Vagina (tissue), 2 donors: ENCODE data around the gene NKAIN2. TPM values are rescaled to one million over a fixed set of nuclear protein-coding genes. Genes with fewer than 3 reads are reported as not detected.

Experiments
- DNase-seq, 2 donors: peaks; one replicate each; pipeline ENCODE4 v3.0.0-alpha.2; 2017; ENCODE audit errors: extremely low spot score in 2 of 2
- H3K27ac ChIP-seq: fragments of 200-600 bp; sonication (generic); one replicate; pipeline ENCODE4 v1.5.1; 2019
- H3K27me3 ChIP-seq: fragments of 200-600 bp; sonication (generic); one replicate; pipeline ENCODE4 v1.5.1; 2019
- H3K36me3 ChIP-seq, 2 donors: fragments of 200-600 bp; sonication (generic); one replicate each; pipeline ENCODE4 v1.5.1; 2017 to 2019
- H3K4me1 ChIP-seq: fragments of 200-600 bp; sonication (generic); one replicate; pipeline ENCODE4 v1.5.1; 2019
- H3K4me3 ChIP-seq, 2 donors: fragments of 200-600 bp; sonication (generic); 1 replicate in 1 of 2; 2 replicates in 1 of 2; pipeline ENCODE4 v1.5.1; 2016 to 2019
- H3K9me3 ChIP-seq: fragments of 200-600 bp; sonication (generic); one replicate; pipeline ENCODE4 v1.5.1; 2019
- POLR2A ChIP-seq, 2 donors: fragments of 450-650 bp; IDR thresholded peaks; one replicate each; pipeline ENCODE4 v1.6.1; 2017; ENCODE audit warnings: antibody characterized with exemption in 2 of 2, mild to moderate bottlenecking in 2 of 2, moderate library complexity in 2 of 2
- POLR2AphosphoS5 ChIP-seq, 2 donors: sonication (generic); formaldehyde crosslinking; IDR thresholded peaks; one replicate each; pipeline ENCODE4 v1.9.0; 2017; ENCODE audit warnings: antibody characterized with exemption in 2 of 2, mild to moderate bottlenecking in 2 of 2, low read depth in 1 of 2; ENCODE audit not compliant: insufficient read depth in 1 of 2
- intact Hi-C: fragments of 100-400 bp; cut with DNase I; formaldehyde crosslinking; loops from one replicate; pipeline ENCODE4 v1.15.1; 2023
- total RNA-seq: library from RNA; depleted of rRNA; stranded (reverse); fragments of >200 nt; gene quantifications from one replicate; pipeline ENCODE4 v1.2.3, GENCODE V29; 2016
- TF ChIP-seq, protein P1 (sequence below), 3 experiments: fragments of 450-650 bp in 2 of 3; fragments of 200-600 bp in 1 of 3; sonication (generic) in 1 of 3; IDR thresholded peaks; one replicate each; pipeline ENCODE4 v1.5.1; 2017 to 2019; ENCODE audit warnings: antibody characterized with exemption in 3 of 3, mild to moderate bottlenecking in 2 of 3, moderate library complexity in 2 of 3

Gene NKAIN2
- total RNA-seq, 1 donor from 2014 or later: not detected

- H3K9me3 ChIP-seq: no peaks in the 10 kb centered on the region
- H3K4me1 ChIP-seq: no peaks in the 10 kb centered on the region
- intact Hi-C loops: no loop called here
- no peaks in the 10 kb centered on the region for H3K27me3 ChIP-seq
- H3K4me3 ChIP-seq: no peak overlapping the region
- TF ChIP-seq POLR2AphosphoS5 (IDR thresholded peaks at IDR 0.05; ENCODE audit: insufficient read depth in 1 of 2, low read depth in 1 of 2) (no peak), POLR2A (IDR thresholded peaks at IDR 0.05) (no peak)
- TF ChIP-seq, protein P1, sequence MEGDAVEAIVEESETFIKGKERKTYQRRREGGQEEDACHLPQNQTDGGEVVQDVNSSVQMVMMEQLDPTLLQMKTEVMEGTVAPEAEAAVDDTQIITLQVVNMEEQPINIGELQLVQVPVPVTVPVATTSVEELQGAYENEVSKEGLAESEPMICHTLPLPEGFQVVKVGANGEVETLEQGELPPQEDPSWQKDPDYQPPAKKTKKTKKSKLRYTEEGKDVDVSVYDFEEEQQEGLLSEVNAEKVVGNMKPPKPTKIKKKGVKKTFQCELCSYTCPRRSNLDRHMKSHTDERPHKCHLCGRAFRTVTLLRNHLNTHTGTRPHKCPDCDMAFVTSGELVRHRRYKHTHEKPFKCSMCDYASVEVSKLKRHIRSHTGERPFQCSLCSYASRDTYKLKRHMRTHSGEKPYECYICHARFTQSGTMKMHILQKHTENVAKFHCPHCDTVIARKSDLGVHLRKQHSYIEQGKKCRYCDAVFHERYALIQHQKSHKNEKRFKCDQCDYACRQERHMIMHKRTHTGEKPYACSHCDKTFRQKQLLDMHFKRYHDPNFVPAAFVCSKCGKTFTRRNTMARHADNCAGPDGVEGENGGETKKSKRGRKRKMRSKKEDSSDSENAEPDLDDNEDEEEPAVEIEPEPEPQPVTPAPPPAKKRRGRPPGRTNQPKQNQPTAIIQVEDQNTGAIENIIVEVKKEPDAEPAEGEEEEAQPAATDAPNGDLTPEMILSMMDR (IDR thresholded peaks at IDR 0.05): no peak
- no peak for DNase-seq
- H3K36me3 ChIP-seq: no peaks in the 10 kb centered on the region
- no peak overlapping the region for H3K27ac ChIP-seq
Observed at GRCh38 chr6:124640432-124640831, 836.8 kb downstream of the NKAIN2 start.

GRCh38 chr6:124655866-124656265, 852.2 kb downstream of the NKAIN2 start:
- Histone ChIP-seq H3K9me3 (no peaks in the 10 kb centered on the region), H3K27ac (no peak overlapping the region), H3K4me1 (no peaks in the 10 kb centered on the region), H3K4me3 (no peak overlapping the region), H3K36me3 (no peaks in the 10 kb centered on the region), H3K27me3 (no peaks in the 10 kb centered on the region)
- intact Hi-C loops: no loop called here
- TF ChIP-seq POLR2AphosphoS5 (IDR thresholded peaks at IDR 0.05; ENCODE audit: insufficient read depth in 1 of 2, low read depth in 1 of 2) (no peak), POLR2A (IDR thresholded peaks at IDR 0.05) (no peak)
- TF ChIP-seq, protein P1 (IDR thresholded peaks at IDR 0.05): no peak
- DNase-seq: no peak

DNA sequence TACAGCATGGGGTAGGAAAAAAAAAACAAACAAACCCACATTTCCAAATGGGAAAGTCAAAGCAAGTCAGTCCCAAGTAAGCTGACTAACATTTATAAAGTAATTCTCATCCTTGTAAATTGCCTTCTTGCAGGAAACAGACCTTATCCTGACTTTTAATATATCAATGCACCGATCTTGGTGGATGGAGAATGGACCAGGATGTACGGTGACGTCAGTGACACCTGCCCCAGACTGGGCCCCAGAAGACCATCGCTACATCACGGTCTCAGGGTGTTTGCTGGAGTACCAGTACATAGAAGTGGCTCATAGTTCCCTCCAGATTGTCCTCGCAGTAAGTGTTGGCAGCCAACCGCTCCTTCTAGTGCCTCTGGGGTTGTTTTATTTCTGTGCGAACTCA, 854.4 kb downstream of the NKAIN2 start:
- H3K36me3 ChIP-seq: no peaks in the 10 kb centered on the region
- intact Hi-C loops: no loop called here
- no peaks in the 10 kb centered on the region for H3K27me3 ChIP-seq
- no peaks in the 10 kb centered on the region for H3K4me1 ChIP-seq
- no peak overlapping the region for H3K4me3 ChIP-seq
- H3K27ac ChIP-seq: no peak overlapping the region
- no peaks in the 10 kb centered on the region for H3K9me3 ChIP-seq
- DNase-seq: no peak
- no peak for TF ChIP-seq POLR2A (IDR thresholded peaks at IDR 0.05)
- no peak for TF ChIP-seq POLR2AphosphoS5 (IDR thresholded peaks at IDR 0.05; ENCODE audit: insufficient read depth in 1 of 2, low read depth in 1 of 2)

DNA sequence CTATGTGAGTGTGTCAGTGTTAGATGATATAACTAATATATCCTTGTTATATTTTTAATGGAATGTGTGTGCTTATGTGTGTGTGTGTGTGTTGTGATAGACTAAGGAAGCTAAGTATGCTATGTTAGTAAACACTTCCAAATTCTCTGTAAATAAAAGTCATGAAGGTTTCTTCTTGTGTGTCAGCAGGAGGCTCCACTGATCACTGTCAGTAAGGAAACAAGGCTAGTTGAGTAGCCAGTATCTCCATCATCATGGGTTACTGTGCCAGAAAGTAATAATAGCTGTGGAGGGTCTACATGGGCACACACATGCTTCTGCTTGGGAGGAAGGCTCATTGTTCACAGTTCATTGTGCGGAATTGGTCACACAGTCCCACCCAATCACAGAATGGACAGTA, 855.8 kb downstream of the NKAIN2 start:
- DNase-seq: no peak
- Histone ChIP-seq H3K4me3 (no peak overlapping the region), H3K27me3 (no peaks in the 10 kb centered on the region), H3K36me3 (no peaks in the 10 kb centered on the region), H3K27ac (no peak overlapping the region), H3K9me3 (no peaks in the 10 kb centered on the region), H3K4me1 (no peaks in the 10 kb centered on the region)
- TF ChIP-seq, protein P1 (IDR thresholded peaks at IDR 0.05): no peak
- TF ChIP-seq POLR2A (IDR thresholded peaks at IDR 0.05) (no peak), POLR2AphosphoS5 (IDR thresholded peaks at IDR 0.05; ENCODE audit: insufficient read depth in 1 of 2, low read depth in 1 of 2) (no peak)
- intact Hi-C loops: no loop called here

DNA sequence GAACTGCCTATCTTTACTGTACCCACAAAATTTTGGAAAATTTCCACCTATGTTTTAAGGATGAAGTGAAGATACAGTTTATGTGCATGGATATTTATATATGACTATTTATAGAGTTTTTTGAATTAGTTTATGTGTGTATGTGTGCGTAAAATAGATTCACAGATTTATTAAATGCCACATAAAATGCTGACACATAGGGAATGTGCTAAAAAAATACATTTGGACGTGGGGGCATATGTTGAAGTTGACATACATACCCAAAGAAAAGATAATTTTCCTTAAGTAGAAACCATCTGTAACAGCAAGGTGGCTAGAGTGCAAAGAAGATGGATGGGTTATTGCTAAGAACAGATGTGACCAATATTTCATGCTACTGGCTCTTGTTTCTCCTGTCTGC, 856.5 kb downstream of the NKAIN2 start:
- no peak for TF ChIP-seq POLR2A (IDR thresholded peaks at IDR 0.05)
- TF ChIP-seq, protein P1 (IDR thresholded peaks at IDR 0.05): no peak
- no peak for TF ChIP-seq POLR2AphosphoS5 (IDR thresholded peaks at IDR 0.05; ENCODE audit: insufficient read depth in 1 of 2, low read depth in 1 of 2)
- no peak for DNase-seq

More for the DNA sequence above, 856.5 kb downstream of the NKAIN2 start:
- Histone ChIP-seq H3K36me3 (no peaks in the 10 kb centered on the region), H3K27ac (no peak overlapping the region), H3K4me1 (no peaks in the 10 kb centered on the region), H3K9me3 (no peaks in the 10 kb centered on the region), H3K27me3 (no peaks in the 10 kb centered on the region), H3K4me3 (no peak overlapping the region)
- intact Hi-C loops: no loop called here
